H1 (cell line): ENCODE data around the gene MT1F. TPM values are rescaled to one million over a fixed set of nuclear protein-coding genes. Genes with fewer than 3 reads are reported as not detected.

Experiments used
- CTCF ChIA-PET: fragments of 300-600 bp; sonication (Branson Sonifier 250); formaldehyde crosslinking; loops from one replicate; lab custom pipeline; 2021; ENCODE audit not compliant: partially characterized antibody; lab: Charles Lee
- POLR2A ChIA-PET: fragments of 300-600 bp; sonication (Branson Sonifier 250); formaldehyde crosslinking; loops from one replicate; lab custom pipeline; 2021; ENCODE audit warnings: inconsistent platforms; ENCODE audit not compliant: partially characterized antibody; lab: Charles Lee
- DNase-seq, 2 experiments: peaks; one replicate each; pipeline versions ENCODE4 v3.0.0 to v3.0.0-alpha.2; 2010 to 2022; ENCODE audit warnings: low spot score in 2 of 2, low read depth in 1 of 2, mixed read lengths in 1 of 2
- FAIRE-seq: peaks from 2 replicates; lab custom pipeline; 2011; peaks lifted over from hg19 to GRCh38; lab: Jason Lieb, UNC
- H2AFZ ChIP-seq: 2 replicates; pipeline ENCODE4 v1.8.1; 2012; ENCODE audit warnings: low read length, inconsistent platforms
- H2AK5ac ChIP-seq: 2 replicates; pipeline ENCODE4 v1.6.1; 2013; ENCODE audit warnings: low read depth, low read length
- H2BK120ac ChIP-seq: replicated peaks from 2 replicates; pipeline ENCODE3; 2013; ENCODE audit warnings: low read depth, low read length, inconsistent platforms
- H2BK12ac ChIP-seq: 2 replicates; pipeline ENCODE4 v1.6.1; 2013; ENCODE audit warnings: low read depth, low read length
- H2BK15ac ChIP-seq: 2 replicates; pipeline ENCODE4 v1.6.1; 2013; ENCODE audit warnings: low read length
- H2BK20ac ChIP-seq: 2 replicates; pipeline ENCODE4 v1.6.1; 2013; ENCODE audit warnings: low read length
- H2BK5ac ChIP-seq: 2 replicates; pipeline ENCODE4 v1.6.1; 2013; ENCODE audit warnings: low read depth, low read length
- H3K14ac ChIP-seq: 2 replicates; pipeline ENCODE4 v1.6.1; 2013; ENCODE audit warnings: inconsistent platforms; ENCODE audit not compliant: insufficient read length
- H3K18ac ChIP-seq: 2 replicates; pipeline ENCODE4 v1.6.1; 2013; ENCODE audit warnings: low read length; ENCODE audit errors: extremely low read depth
- H3K23ac ChIP-seq: 2 replicates; pipeline ENCODE4 v1.6.1; 2013; ENCODE audit warnings: inconsistent platforms; ENCODE audit not compliant: insufficient read length
- H3K23me2 ChIP-seq: 2 replicates; pipeline ENCODE4 v1.6.1; 2013; ENCODE audit warnings: low read depth, low read length
- H3K27ac ChIP-seq: 2 replicates; pipeline ENCODE4 v1.6.1; 2011; ENCODE audit warnings: low read depth, low read length, inconsistent platforms
- H3K27me3 ChIP-seq, 4 experiments: replicated peaks in 1 of 4; 1 replicate in 1 of 4; 2 replicates in 3 of 4; pipeline versions ENCODE4 v1.6.1 to v1.8.1; 2011 to 2013; ENCODE audit warnings: low read length in 3 of 4, mild to moderate bottlenecking in 3 of 4, inconsistent platforms in 2 of 4, mixed read lengths in 2 of 4, moderate library complexity in 1 of 4; ENCODE audit not compliant: control insufficient read depth in 3 of 4, insufficient read depth in 3 of 4; ENCODE audit errors: extremely low read depth in 1 of 4
- H3K36me3 ChIP-seq, 4 experiments: 2 replicates each; pipeline versions ENCODE4 v1.6.1 to v1.8.1; 2011 to 2013; ENCODE audit warnings: mild to moderate bottlenecking in 4 of 4, low read length in 3 of 4, moderate library complexity in 2 of 4, control low read depth in 1 of 4, inconsistent platforms in 1 of 4; ENCODE audit not compliant: insufficient read depth in 4 of 4, control insufficient read depth in 2 of 4
- H3K4ac ChIP-seq: replicated peaks from 2 replicates; pipeline ENCODE3; 2013; ENCODE audit warnings: low read length, low read depth, mixed read lengths, inconsistent platforms; ENCODE audit not compliant: insufficient read length
- H3K4me1 ChIP-seq, 4 experiments: replicated peaks in 1 of 4; 1 replicate in 1 of 4; 2 replicates in 3 of 4; pipeline versions ENCODE4 v1.6.1 to v1.8.1; 2011 to 2013; ENCODE audit warnings: low read length in 3 of 4, inconsistent platforms in 2 of 4, mixed read lengths in 1 of 4; ENCODE audit not compliant: insufficient read depth in 4 of 4, control insufficient read depth in 3 of 4
- H3K4me2 ChIP-seq, 2 experiments: 2 replicates each; pipeline versions ENCODE4 v1.6.1 to v1.8.1; 2011 to 2013; ENCODE audit warnings: low read depth in 2 of 2, low read length in 2 of 2, control low read depth in 1 of 2, inconsistent platforms in 1 of 2, mild to moderate bottlenecking in 1 of 2; ENCODE audit not compliant: insufficient read depth in 1 of 2
- H3K4me3 ChIP-seq, 4 experiments: fragments of 200-600, 300-600 bp in 1 of 4; sonication (generic), shearing (Covaris generic), sonication (Bioruptor Twin) in 1 of 4; 2 replicates each; pipeline versions ENCODE4 v1.5.1 to v1.8.1; 2011 to 2016; ENCODE audit warnings: low read length in 4 of 4, low read depth in 3 of 4, control low read depth in 2 of 4, inconsistent platforms in 2 of 4, mild to moderate bottlenecking in 2 of 4, mixed read lengths in 1 of 4, moderate library complexity in 1 of 4; ENCODE audit not compliant: insufficient read depth in 2 of 4; ENCODE audit errors: extremely low read depth in 1 of 4
- H3K56ac ChIP-seq: replicated peaks from 2 replicates; pipeline ENCODE3; 2013; ENCODE audit warnings: low read depth, mild to moderate bottlenecking, mixed read lengths, low read length, inconsistent platforms; ENCODE audit not compliant: insufficient read length
- H3K79me1 ChIP-seq: 2 replicates; pipeline ENCODE4 v1.6.1; 2013; ENCODE audit warnings: low read depth, low read length, control low read depth
- H3K79me2 ChIP-seq, 2 experiments: 2 replicates each; pipeline versions ENCODE4 v1.6.1 to v1.8.1; 2012 to 2013; ENCODE audit warnings: low read length in 2 of 2, mild to moderate bottlenecking in 2 of 2, inconsistent platforms in 1 of 2; ENCODE audit not compliant: insufficient read depth in 2 of 2, control insufficient read depth in 1 of 2
- H3K9ac ChIP-seq, 4 experiments: replicated peaks in 1 of 4; 1 replicate in 1 of 4; 2 replicates in 3 of 4; pipeline versions ENCODE4 v1.6.1 to v1.8.1; 2011 to 2013; ENCODE audit warnings: low read depth in 3 of 4, low read length in 3 of 4, control low read depth in 2 of 4, mild to moderate bottlenecking in 2 of 4, moderate library complexity in 2 of 4, inconsistent platforms in 1 of 4; ENCODE audit errors: extremely low read depth in 1 of 4
- H3K9me3 ChIP-seq, 2 experiments: 2 replicates each; pipeline versions ENCODE4 v1.6.1 to v1.8.1; 2012 to 2013; ENCODE audit warnings: mild to moderate bottlenecking in 2 of 2, moderate library complexity in 2 of 2, control low read depth in 1 of 2, inconsistent platforms in 1 of 2, low read depth in 1 of 2, low read length in 1 of 2, mixed read lengths in 1 of 2; ENCODE audit not compliant: insufficient read depth in 2 of 2
- H4K20me1 ChIP-seq, 2 experiments: replicated peaks in 1 of 2; 2 replicates each; pipeline versions ENCODE3 to v1.8.1; 2011 to 2013; ENCODE audit warnings: inconsistent platforms in 2 of 2, low read length in 2 of 2, mild to moderate bottlenecking in 1 of 2; ENCODE audit not compliant: insufficient read depth in 2 of 2, control insufficient read depth in 1 of 2
- H4K5ac ChIP-seq: 2 replicates; pipeline ENCODE4 v1.6.1; 2013; ENCODE audit warnings: low read length, low read depth, mixed read lengths, inconsistent platforms; ENCODE audit not compliant: insufficient read length
- H4K8ac ChIP-seq: 2 replicates; pipeline ENCODE4 v1.8.0; 2013; ENCODE audit warnings: mild to moderate bottlenecking, moderate library complexity, low read length, inconsistent platforms; ENCODE audit not compliant: insufficient read depth; ENCODE audit errors: extremely low read depth
- H4K91ac ChIP-seq: replicated peaks from 2 replicates; pipeline ENCODE3; 2013; ENCODE audit warnings: low read length, mixed read lengths, inconsistent platforms; ENCODE audit not compliant: insufficient read length
- EZH2 ChIP-seq: fragments of 200-600 bp; sonication (generic); IDR thresholded peaks from 2 replicates; pipeline ENCODE4 v1.7.1; 2012; ENCODE audit warnings: low read depth, mild to moderate bottlenecking, moderate library complexity, low read length, inconsistent platforms; ENCODE audit not compliant: severe bottlenecking
- GTF2F1 ChIP-seq: IDR thresholded peaks from 2 replicates; pipeline ENCODE4 v1.6.1; 2012; ENCODE audit warnings: low read depth, low read length, improper control_type of control experiment, borderline replicate concordance
- RAD21 ChIP-seq, 2 experiments: IDR thresholded peaks in 1 of 2; conservative IDR thresholded peaks in 1 of 2; 2 replicates each; pipeline ENCODE4 v1.6.1; 2011; ENCODE audit warnings: low read depth in 2 of 2, low read length in 2 of 2, improper control_type of control experiment in 1 of 2, inconsistent platforms in 1 of 2, mild to moderate bottlenecking in 1 of 2, moderate library complexity in 1 of 2
- RXRA ChIP-seq: IDR thresholded peaks from 2 replicates; pipeline ENCODE4 v1.6.1; 2011; ENCODE audit warnings: low read depth, mild to moderate bottlenecking, low read length, moderate library complexity; ENCODE audit not compliant: insufficient read depth
- SAP30 ChIP-seq: fragments of 300-600 bp; sonication (generic); IDR thresholded peaks from 2 replicates; pipeline ENCODE4 v1.7.1; 2012; ENCODE audit warnings: low read length, moderate library complexity, mild to moderate bottlenecking, inconsistent platforms; ENCODE audit not compliant: insufficient read depth, insufficient replicate concordance
- SUZ12 ChIP-seq: fragments of 200-600 bp; sonication (generic); IDR thresholded peaks from 2 replicates; pipeline ENCODE4 v1.6.1; 2012; ENCODE audit warnings: mild to moderate bottlenecking, inconsistent platforms, low read length, moderate library complexity, mixed read lengths
- WGBS, 2 experiments: shearing (Covaris generic) in 1 of 2; methylation state at CpG; one replicate each; pipeline versions ENCODE4 v1.1.6 to v1.1.7; 2013 to 2015; ENCODE audit warnings: low lambda C conversion rate in 2 of 2, mixed read lengths in 2 of 2, inconsistent platforms in 1 of 2, low coverage in 1 of 2, missing lambda C conversion rate in 1 of 2; ENCODE audit not compliant: insufficient replicate concordance in 2 of 2, insufficient coverage in 1 of 2, insufficient read length in 1 of 2; ENCODE audit errors: extremely low coverage in 1 of 2, missing lambda C conversion rate in 1 of 2; 5-methylcytosine and 5-hydroxymethylcytosine counted together
- polyA plus RNA-seq, 7 experiments: library from polyadenylated mRNA; depleted of rRNA in 3 of 7; stranded (reverse) in 5 of 7; unstranded in 2 of 7; fragments of >200 nt in 5 of 7; fragments of 200-250 nt in 2 of 7; gene quantifications; 1 replicate in 5 of 7; 2 replicates in 1 of 7; 4 replicates in 1 of 7; pipeline versions ENCODE4 v1.2.1 to v1.2.3, GENCODE V29; 2011 to 2013; ENCODE audit warnings: missing spikeins in 2 of 7, mixed read lengths in 2 of 7
- total RNA-seq: library from RNA; stranded (reverse); fragmentation: NEBNext Ultra II Directional; extraction: Animal tissue kit (Norgen Biotek cat#: 25700); gene quantifications from 2 replicates; pipeline ENCODE4 v1.2.1, GENCODE V29; 2021
- TF ChIP-seq, protein P1 (sequence below), 3 experiments: IDR thresholded peaks; 1 replicate in 2 of 3; 2 replicates in 1 of 3; pipeline versions ENCODE4 v1.5.1 to v1.6.1; 2011; ENCODE audit warnings: low read length in 3 of 3, mild to moderate bottlenecking in 3 of 3, inconsistent platforms in 2 of 3, low read depth in 1 of 3, moderate library complexity in 1 of 3; ENCODE audit not compliant: insufficient read depth in 1 of 3; ENCODE audit errors: control extremely low read depth in 1 of 3

Gene MT1F
- total and polyA plus RNA-seq, 2 of the 8 experiments (the other 6 are each of a cell fraction or from before 2014, with no cell fraction given), result 5.9 to 20.8 TPM

- peaks cover 5% of the 10 kb centered on the region; the same call in 1 of the 2 replicates for H3K23me2 ChIP-seq
- no peak overlapping the region for H3K56ac ChIP-seq
- H2BK5ac ChIP-seq, result no peak overlapping the region; the same call in 1 of the 2 replicates
- peak overlapping the region; percentile 40; the same call in 1 of the 2 replicates for H2BK15ac ChIP-seq
- no peak overlapping the region for H3K23ac ChIP-seq
- H3K4me1 ChIP-seq, result peaks cover 0 to 17% (median 14%) of the 10 kb centered on the region in 4 experiments; a peak in 6 of 7 replicates
- H4K5ac ChIP-seq, result no peak overlapping the region
- no peak overlapping the region for H2BK20ac ChIP-seq
- H2AFZ ChIP-seq, result no peak overlapping the region
- DNase-seq, result no peak
- WGBS, 2 experiments, result 9% methylated on average over 16 of the region's 16 CpGs; no CpG with 5 or more reads in 1 of the 2 experiments
- FAIRE-seq, result no peak
- H3K14ac ChIP-seq, result no peak overlapping the region
- H2AK5ac ChIP-seq, result 0 out of 2 replicates have a peak overlapping the region, but pooled peaks have one; percentile 72
- no peaks in the 10 kb centered on the region for H3K9me3 ChIP-seq
- peaks cover 0 to 15% of the 10 kb centered on the region in 2 experiments for H4K20me1 ChIP-seq
- H3K9ac ChIP-seq, result no peak overlapping the region
- peak overlapping the region; percentile 66 for H3K18ac ChIP-seq
- H4K8ac ChIP-seq, result no peak overlapping the region
- H3K27me3 ChIP-seq, result peaks cover 60 to 88% (median 84%) of the 10 kb centered on the region in 4 experiments
- H3K27ac ChIP-seq, result no peak overlapping the region
- H3K4me3 ChIP-seq, result peak overlapping the region; percentile 6 to 61 (median 34); a peak in 6 of 8 replicates
- no peak overlapping the region for H2BK120ac ChIP-seq
- CTCF ChIA-PET, result interaction anchor here (0.9 to 3.2 kb wide), 11 partner anchors 11 to 76 kb away, joined by 3 to 13 read pairs (median 5); partner anchors contain the start of genes MT1A and MT1H
- H3K4ac ChIP-seq, result no peak overlapping the region
- no peaks in the 10 kb centered on the region for H3K79me1 ChIP-seq
- H3K4me2 ChIP-seq, result peak overlapping the region; percentile 90 to 94
- H3K79me2 ChIP-seq, result no peaks in the 10 kb centered on the region
- POLR2A ChIA-PET, result interaction anchor here (0.7 to 4.7 kb wide), 27 partner anchors 10 to 306 kb away, joined by 3 to 66 read pairs (median 5); partner anchors contain the start of genes HERPUD1, MT1A, MT1F and MT1G
- H2BK12ac ChIP-seq, result peak overlapping the region; percentile 87; the same call in 1 of the 2 replicates
- no peak overlapping the region for H4K91ac ChIP-seq
- no peaks in the 10 kb centered on the region for H3K36me3 ChIP-seq
- TF ChIP-seq RXRA (no peak), RAD21 (IDR thresholded peaks at IDR 0.05 in 1 of 2, conservative IDR thresholded peaks at IDR 0.05 in 1 of 2; ENCODE audit: low read depth in 2 of 2, low read length in 2 of 2) (no peak), EZH2 (peak; percentile 10), GTF2F1 (no peak), SUZ12 (peak; percentile 42; the same call in 1 of the 2 replicates), SAP30 (no peak)
- TF ChIP-seq, protein P1, sequence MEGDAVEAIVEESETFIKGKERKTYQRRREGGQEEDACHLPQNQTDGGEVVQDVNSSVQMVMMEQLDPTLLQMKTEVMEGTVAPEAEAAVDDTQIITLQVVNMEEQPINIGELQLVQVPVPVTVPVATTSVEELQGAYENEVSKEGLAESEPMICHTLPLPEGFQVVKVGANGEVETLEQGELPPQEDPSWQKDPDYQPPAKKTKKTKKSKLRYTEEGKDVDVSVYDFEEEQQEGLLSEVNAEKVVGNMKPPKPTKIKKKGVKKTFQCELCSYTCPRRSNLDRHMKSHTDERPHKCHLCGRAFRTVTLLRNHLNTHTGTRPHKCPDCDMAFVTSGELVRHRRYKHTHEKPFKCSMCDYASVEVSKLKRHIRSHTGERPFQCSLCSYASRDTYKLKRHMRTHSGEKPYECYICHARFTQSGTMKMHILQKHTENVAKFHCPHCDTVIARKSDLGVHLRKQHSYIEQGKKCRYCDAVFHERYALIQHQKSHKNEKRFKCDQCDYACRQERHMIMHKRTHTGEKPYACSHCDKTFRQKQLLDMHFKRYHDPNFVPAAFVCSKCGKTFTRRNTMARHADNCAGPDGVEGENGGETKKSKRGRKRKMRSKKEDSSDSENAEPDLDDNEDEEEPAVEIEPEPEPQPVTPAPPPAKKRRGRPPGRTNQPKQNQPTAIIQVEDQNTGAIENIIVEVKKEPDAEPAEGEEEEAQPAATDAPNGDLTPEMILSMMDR (IDR thresholded peaks at IDR 0.05; ENCODE audit: control extremely low read depth in 1 of 3, insufficient read depth in 1 of 3, low read depth in 1 of 3, low read length in 3 of 3), result no peak
Observed at GRCh38 chr16:56625943-56626654, 31.7 kb upstream of the MT1F start.
